ENCODE results near the gene TOR1A.

TOR1A gene, protein sequence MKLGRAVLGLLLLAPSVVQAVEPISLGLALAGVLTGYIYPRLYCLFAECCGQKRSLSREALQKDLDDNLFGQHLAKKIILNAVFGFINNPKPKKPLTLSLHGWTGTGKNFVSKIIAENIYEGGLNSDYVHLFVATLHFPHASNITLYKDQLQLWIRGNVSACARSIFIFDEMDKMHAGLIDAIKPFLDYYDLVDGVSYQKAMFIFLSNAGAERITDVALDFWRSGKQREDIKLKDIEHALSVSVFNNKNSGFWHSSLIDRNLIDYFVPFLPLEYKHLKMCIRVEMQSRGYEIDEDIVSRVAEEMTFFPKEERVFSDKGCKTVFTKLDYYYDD

GRCh38 chr9:129823935-129824601, at the start of gene TOR1A:
TSS of gene TOR1A (minus strand) at chr9:129824136. CDS start at chr9:129824085, 51 bp downstream.
- DNase-seq, result peak; percentile 97

DNA sequence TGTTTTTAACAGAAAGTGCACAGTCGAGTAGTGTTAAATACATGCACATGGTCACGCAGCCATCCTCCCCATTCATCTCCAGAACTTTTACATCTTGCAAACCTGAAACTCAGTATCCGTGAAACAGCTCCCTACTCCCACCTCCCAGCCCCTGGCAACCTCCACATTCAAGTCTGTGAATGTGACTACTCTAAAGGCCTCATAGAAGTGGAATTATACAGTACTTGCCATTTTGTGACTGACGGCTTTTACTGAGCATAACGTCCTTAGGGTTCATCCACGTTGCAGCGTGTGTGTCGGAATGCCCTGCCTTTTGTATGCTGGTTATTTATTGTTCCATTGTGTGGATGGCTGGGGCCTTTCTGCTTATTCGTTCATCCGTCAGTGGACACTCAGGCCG, 47.1 kb upstream of the TOR1A start:
- no peak for DNase-seq

DNA sequence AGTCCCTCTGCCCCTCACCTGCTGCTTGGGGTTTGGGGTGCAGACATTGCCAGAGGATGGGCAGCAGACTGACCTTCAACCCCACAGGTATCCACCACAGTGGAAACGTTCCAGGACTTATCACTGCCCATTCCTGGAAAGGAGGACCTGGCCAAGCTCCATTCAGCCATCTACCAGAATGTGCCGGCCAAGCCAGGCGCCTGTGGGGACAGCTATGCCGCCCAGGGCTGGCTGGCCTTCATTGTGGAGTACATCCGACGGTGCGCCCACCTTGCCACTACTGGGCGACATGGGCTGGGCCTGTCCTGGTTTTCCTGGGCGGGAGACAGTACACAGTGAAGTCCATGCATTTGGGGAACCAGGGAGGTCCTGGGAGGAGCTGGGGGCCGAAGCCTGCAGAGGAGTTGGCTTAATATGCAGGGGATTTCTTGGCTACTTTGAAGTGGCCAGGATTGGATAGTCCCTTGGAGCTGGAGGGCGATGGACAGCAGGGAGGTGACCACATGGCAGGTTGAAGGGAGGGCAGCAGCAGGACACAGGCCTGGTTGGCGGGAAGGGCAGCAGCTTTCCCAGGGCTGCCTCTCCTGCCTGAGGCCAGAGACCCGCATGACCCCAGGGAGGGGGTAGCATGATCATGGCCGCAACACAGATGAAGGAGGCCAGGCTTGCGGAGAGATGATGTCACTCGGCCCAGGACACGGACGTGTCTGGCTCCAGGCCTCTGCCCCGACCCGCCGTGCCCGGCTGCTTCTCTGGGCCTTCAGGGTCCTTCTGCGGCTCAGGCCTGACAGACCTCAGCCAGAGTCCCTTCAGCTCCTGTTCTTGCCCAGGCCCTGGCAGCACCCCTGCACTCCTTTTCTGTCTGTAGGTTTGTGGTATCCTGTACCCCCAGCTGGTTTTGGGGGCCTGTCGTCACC, 45.9 kb upstream of the TOR1A start:
- DNase-seq, result peak; percentile 55

- DNase-seq, result peak; percentile 56
These were observed 45.0 kb upstream of the TOR1A start for GRCh38 chr9:129868872-129869486.

DNA sequence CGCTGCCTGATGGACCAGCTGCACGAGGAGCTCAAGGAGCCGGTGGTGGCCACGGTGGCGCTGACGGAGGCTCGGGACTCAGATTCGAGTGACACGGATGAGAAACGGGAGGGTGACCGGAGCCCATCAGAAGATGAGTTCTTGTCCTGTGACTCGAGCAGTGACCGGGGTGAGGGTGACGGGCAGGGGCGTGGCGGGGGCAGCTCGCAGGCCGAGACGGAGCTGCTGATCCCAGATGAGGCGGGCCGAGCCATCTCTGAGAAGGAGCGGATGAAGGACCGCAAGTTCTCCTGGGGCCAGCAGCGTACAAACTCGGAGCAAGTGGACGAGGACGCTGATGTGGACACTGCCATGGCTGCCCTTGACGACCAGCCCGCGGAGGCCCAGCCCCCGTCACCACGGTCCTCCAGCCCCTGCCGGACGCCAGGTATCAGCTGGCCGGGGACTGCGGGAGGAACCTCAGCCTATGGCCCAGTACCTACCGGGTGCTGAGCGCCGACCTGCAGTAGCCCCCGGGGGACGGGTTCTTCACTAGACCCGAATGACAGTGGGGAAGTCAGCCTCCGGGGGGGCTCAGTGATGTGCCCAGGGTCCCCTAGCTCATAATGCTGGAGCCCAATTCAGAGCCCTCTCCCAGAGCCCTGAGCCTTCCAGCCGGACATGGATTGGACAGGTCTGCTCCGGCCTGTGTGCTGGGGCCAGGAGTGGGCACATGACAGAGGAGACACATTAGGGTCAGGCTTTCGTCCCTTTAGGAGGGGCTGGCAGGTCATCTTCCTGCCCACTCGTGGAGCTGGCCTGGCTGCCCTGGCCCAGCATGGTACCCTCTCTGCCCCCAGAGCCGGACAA, 44.3 kb upstream of the TOR1A start:
- no peak for DNase-seq

DNA sequence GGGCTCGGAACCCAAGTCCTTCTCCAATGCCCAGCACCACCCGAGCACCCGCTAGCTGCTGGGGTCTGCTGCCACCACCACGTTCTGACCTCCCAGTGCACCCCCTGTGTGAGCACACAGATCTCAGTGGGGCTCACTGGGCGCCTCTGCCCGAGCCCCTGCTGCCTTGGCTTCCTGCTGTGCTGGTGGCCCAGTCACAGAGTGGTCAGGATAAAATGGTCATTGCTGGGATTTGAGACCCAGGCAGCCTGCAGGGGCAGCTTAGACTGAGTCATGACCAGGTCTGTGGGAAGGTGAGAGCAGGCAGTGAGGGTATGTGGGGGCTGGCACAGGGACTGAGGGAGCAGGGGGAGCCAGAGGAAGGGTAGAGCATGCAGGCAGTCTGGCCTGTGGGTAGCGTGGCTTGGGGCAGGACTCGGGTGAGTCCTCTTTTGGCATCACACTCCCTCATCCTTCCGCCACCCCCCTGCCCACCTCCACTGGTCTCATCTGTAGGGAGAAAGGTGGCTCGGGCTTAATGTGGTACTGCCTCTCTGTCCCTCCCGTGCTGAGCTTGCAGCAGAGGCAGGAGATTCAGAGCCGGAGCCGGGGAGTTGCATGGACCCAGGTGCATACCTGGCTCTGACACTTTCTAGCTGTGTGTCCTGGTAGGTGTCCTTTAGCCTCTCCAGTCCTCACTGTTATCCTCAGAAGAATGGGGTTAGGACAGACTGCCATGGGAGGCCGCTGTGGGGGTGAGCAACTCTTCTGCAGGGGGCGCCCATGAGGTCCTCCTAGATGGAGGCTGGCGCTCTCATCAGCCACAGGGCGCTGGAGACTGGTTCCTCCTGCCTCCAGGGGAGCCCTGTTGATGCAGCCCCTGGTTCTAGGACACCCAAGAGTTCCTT, 43.4 kb upstream of the TOR1A start:
- DNase-seq, result peak; percentile 61

DNA sequence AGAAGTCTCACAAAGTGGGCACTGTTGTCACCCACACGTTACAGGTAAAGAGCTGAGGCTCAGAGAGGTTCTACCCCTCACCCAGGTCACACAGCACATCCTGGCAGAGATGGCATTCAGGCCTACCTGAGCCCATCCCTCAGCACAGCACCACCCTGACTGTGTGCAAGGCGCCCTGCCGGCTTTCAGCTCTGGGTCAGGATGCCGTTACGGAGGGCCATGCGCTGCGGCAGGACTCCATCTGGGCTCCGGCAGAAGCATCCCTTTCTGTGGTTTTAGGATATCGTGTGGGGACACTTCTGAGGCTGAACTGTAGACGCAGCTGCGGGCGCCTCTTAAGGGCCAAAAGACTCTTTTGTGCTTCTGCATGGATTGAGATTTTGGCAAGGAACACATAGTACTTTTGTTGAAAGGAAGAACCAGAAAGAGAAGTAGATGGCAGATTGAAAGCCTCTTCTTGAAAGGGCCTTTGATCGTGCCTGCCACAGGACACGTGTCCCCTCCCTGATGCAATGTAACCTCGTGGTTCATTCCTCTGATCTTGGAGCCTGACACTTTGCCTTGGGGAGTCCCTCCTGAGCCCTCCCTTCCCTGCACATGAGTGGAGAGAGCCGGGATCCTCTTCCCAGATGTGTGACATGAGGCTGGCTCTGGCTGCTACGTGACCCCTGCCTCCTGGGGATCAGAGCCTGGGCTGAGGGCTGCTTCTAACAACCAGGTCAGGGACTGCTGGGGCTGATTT, 42.6 kb upstream of the TOR1A start:
- DNase-seq, result no peak

DNA sequence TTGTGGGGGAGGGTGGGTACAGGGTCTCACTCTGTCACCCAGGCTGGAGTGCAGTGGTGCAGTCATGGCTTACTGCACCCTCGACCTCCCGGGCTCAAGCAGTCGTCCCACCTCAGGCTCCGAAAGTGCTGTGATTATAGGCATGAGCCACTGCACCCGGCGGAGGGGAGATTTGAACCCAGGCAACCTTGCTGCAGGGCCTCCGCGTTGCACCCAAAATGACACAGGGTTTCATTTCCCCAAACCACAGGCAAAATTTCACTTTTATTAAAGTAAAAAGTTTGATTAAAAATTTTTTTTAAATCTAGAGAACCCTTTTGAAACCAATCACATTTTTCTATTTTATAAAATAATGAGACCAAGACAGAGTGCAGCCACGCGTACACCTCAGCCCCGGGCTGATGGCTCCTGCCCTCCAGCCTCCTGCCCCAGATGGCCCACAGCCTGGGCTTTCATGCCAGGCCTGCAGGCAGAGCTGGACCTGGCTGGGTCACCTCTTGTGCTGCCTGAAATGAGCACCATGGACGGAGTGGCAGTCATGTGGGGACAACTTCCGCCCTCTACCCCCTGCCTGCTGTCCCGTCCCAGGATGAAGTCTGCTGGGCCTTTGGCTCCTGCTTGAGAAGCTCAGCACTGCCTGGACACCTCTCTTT, 41.9 kb upstream of the TOR1A start:
- DNase-seq, result no peak

- peak; percentile 65 for DNase-seq
These were observed 41.2 kb upstream of the TOR1A start for GRCh38 chr9:129864991-129865647.

GRCh38 chr9:129863059-129863690, 39.2 kb upstream of the TOR1A start:
- peak; percentile 90 for DNase-seq

DNA sequence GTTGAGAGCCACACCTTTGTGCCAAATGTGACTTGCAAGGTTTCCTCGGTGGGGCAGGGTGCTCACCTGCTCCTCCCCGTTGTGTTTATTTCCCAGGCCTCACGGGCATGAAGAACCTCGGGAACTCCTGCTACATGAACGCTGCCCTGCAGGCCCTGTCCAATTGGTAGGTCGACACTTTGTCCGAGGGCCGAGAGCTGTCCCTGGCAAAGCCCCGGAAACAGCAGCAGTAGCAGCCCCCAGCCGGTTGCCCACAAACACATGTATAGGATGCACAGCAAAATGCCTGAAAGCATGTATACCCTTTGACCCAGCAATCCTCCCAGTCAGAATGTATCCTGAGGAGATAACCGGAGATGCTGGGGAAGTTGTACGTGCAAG, 37.5 kb upstream of the TOR1A start:
- DNase-seq, result no peak

DNA sequence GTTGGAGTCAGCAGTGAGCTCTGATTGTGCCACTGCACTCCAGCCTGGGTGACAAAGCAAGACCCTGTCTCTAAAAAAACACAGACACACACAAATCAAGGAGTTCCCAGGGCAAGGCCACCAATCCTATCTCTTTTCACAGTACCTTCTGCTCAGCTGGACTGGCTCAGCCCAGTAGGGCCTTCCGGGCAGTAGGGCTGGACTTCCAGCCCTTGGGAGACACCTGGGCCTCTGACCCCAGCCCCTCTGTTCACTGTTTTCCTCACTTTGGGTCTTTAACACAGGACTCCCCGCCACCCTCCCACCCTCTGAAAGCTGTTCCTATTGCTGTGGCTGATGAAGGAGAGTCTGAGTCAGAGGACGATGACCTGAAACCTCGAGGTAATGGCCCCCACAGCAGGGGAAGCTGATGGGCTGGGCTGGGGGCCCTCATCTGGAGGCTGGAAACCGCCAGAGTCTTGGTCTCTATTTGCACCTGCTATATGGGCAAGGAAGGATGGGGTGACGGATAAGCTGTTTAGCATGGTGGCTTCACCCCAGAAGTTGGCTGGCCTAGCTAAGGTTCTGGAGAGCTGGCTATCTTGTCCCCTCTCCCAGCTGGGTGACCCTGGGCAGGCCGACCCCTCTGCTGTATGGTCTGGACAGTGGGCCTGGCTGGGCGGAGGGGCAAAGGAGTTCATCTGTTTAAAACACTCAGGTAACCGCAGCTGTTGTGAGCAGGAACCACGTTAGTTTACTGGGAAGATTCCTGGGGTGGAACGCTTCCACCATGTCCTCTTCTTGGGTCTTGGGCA, 36.9 kb upstream of the TOR1A start:
- DNase-seq, result no peak

- no peak for DNase-seq
These were observed 34.4 kb upstream of the TOR1A start for GRCh38 chr9:129858167-129858962.

GRCh38 chr9:129857207-129857606, 33.3 kb upstream of the TOR1A start:
- no peak for DNase-seq

DNA sequence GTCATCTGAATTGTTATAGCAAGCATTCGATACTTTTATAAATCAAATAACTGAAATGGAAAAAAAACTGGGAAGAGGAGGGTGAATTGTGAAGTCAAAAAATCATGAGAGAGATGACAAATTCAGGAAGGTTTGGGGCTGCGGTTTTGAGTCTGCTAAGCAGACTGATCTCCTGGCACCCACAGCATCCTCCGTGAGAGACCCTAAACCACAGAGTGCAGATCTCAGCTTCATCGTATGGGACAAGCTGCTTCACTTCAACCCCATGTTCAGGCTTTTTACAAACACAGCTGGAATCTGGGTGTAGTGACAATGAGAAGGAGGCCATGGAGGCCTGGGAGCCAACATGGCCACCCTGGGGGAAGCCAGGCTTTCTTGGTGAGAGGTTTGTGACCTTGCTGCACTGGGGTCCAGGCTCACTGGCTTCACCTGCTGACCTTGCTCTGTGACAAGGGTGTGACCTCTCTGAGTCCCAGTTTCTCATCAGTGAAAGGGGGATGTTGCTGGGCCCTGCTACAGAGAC, 30.7 kb upstream of the TOR1A start:
- DNase-seq, result no peak

DNA sequence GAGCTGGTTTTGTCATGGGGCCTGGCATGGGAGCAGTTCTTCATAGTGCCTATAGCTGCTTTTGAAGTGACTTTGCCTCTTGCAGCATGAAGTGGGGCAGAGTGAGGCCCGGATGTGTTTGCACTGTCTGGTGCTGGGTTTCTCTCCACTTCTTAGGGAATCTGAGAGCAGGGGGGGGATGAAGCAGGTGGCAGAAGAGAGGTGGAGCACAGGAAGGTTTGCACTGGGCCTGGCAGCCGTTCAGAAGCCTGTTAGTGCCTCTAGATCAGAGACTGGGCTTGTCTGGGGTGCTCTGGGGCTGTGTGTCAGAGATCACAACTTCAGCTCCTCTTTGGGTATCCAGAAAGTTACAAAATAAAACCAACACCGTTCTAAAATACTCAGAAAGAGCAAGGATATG, 29.7 kb upstream of the TOR1A start:
- DNase-seq, result no peak

DNA sequence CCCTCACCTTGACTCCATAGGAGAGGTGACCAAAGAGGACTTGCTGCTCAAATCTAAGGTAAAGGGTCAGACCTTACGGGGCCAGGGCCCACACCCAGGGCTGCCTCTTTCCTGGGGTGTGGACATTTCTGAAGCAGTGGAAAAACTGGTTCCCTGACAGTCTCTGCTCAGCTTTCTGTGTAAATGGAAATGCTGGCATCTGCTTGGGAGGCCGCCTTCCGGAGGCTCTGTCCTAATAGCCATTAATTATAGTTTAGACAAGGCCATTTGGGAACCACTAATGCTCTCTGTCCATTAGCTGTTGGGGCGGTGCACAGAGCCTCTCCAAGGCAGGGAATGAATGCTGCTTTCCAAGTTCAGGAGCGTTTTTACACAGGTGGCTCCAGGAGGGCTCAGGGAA, 28.6 kb upstream of the TOR1A start:
- DNase-seq, result peak; percentile 95
